GM20431 (cell line): Measurements from ENCODE around the gene RPE.

Experiments used
- in situ Hi-C: fragments of 300-500 bp; cut with MseI, MboI; formaldehyde crosslinking; loops from one replicate; pipeline ENCODE4 v1.15.0; 2020; ENCODE audit warnings: low sequenced_read_pairs; ENCODE audit not compliant: unreplicated experiment

Gene RPE

DNA sequence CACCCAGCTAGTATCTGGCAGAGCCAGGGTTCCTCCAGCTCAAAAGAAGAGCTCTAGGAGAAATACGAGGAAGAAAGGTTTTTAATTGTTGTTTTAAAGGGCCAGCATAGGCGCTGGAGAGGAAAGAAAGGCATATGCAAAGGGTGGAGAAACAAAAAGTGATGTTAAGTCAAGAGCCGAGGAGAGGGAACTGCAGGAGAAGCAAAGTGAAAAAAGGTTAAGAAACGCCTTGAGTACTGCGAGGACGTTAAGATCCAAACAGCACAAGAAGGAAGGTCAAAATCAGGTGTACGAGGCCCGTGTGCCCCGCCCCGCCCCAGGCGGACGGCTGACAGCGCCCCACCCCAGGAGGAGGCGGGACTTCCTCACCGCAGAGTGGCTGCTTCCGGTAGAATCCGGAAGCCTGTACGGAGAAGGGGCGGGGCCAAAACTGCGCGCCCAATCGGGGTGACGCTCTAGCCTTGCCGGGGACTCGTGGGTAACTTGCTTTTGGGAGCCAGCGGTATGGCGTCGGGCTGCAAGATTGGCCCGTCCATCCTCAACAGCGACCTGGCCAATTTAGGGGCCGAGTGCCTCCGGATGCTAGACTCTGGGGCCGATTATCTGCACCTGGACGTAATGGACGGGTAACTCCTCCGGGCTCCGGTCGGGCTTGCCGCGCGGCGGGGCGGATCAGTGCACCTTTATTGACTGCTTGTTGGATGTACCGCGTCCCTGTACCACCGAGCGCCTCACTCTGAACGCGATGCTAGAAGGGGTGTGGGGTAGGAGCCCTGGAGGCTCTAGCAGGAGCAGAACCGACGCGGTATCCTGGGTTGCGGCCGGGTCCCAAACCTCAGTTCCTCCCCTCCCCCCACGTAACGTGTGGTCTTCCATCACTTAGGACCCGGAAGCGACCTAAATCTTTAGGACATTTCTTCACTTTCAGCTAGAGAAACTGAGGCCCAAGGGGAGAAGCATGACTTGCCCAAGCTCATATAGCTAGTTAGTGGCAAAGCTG lies at the start of gene RPE:
Gene RPE, plus strand, starts transcription at position 481 of the 1,000 bp plus-strand sequence. Its CDS starts 24 bp downstream, at position 505.
- in situ Hi-C loops = no loop called here

DNA sequence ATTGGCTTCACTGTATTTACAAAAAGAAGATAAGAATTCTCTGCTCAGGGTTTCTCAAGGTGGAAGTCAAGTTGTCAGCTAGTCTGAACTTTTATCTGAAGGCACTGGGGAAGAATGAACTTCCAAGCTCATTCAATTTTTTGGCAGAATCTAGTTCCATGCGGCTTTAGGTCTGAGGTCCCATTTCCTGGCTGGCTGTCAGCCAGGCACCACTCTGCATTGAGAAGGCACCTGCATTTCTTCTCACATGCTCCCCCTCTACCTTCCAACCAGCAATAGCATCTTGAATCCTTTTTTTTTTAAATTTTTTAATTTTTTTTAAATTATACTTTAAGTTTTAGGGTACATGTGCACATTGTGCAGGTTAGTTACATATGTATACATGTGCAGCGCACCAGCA lies 46.2 kb upstream of the RPE start:
- in situ Hi-C loops = no loop called here

DNA sequence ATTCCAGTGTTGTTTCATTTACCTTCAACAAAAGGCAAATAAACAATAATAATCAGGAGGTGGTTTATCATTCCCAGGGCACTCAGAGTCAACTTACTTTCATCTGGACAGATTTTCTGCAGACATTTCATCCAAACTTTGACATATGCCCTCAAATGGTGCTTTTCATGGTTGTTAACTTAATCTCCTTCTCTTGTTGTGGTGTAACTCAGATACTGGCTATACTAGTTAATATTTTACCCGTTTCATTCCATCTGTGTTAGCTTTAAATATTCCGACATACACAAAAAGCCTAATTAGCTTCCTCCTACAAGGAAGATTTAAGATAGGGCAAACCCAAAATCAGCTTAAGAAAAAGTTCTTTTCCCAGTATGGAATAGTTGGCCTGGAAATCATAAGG lies 44.4 kb upstream of the RPE start:
- in situ Hi-C loops = no loop called here

DNA sequence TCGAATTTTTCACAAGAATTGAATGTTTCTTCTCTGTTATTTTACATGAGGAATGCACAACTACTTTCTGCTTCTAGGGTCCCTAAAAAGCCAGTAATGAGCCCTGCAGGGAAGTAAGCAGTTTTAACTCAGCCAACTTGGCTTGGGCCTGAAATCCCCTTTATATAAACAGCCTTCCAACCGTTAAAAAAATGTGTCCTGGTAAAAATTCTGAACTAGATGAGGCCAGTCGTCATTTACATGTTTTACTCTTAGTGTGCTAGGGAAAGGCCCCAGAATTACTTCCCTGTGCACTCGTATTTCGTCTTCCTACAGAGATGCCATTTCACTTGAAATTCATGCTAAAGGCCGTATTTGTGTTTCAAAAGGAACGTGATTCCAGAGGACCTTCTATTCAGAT lies 42.4 kb upstream of the RPE start:
- in situ Hi-C loops = no loop called here

DNA sequence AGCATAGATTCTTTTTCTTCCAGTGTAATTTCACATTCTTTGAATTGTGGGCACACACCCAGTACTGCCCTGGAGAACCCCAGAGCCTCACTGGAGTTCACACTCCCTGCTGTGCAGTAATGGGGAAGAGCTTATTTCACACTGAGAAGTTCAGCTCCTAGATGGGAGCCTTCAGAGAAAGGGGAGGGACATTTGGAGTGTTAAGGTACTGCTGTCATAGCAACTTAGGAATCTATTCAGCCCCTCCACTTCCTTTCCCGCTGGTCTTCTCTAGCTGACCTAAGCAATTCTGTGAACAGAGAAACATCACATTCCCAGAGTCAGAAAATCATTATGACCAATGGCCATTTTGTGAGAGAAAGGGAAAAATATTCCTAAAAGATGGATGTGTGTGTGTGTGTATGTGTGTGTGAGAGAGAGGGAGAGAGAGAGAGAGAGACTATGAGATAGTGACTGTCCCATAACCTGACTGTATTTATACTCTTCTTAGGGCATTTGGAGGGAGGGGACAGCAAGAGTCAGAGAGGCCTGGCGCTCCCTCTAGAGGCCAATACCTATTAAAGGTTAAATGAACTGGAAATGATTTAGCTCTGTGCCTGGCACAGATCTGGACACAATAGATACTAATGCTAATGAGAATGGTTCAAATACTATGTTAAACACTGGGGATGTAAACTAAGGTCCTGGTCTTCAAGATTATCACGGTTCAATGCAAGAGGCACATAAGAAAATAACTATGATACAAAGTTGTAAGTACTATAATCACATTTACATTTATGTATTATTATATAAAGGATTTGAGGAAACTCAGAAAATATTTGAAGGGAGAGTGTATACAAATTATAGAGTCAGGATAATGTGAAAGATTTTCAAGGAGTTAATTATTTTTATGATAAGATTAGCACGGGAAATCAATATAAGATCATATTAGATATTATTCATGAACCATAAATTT lies 41.5 kb upstream of the RPE start:
- in situ Hi-C loops = no loop called here

DNA sequence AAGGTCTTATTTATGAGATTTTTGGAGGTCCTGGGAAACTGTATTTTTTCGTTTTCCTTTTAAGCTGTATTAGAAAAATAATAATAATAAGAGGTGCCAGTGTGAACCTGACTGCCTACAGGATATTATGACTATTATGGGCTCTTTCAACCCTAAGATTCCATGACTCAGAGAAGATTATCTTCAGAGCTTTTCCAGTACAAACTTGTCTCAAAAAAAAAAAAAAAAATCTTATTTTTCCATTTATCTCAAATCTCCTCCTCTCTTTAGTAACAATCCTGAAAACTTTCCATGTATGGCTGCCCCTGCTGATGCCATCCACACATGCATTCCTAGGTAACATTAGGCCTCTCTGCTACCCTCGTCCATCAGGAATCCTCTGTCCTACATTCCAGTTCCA lies 36.7 kb upstream of the RPE start:
- in situ Hi-C loops = no loop called here

DNA sequence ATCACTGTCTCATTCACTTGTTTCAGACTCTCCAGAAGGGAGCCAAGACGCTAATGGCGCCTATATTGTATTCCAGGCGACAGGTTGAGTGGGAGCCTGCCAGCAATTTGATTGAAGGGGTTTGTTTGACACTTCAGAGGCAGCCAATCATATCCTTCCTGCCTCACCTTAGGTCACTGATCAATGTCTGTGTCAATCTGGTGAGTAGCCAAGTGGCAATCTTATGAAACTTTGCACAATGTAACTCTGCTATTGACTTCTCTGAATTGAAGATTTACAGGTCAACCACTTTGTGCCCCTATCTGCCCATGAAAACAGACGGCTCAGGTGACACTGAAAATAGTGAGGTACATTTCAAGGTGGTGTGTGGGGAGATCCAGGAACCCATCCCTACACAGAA lies 32.7 kb upstream of the RPE start:
- in situ Hi-C loops = loop anchor here (10.0 kb wide), 1 partner anchor 225 kb away; no protein-coding TSS in a partner anchor

DNA sequence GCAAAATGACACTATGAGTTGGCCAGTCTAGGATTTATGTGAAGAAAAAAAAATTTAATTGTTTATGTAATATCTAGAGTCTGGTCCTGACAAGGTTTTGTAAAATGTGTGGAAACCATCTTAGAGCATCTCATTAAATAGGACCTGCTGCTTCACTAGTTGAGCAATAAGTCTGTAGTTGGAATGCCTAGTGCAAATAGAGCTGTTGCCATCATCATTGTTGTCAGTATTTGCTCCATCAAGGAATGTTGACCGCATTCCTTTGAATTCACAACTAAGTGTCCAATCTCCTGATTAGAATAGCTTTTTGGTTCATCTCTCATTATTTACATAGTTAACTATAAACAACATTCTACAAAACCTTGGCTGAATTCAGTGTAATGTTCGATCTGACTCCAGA lies 32.2 kb upstream of the RPE start:
- in situ Hi-C loops = loop anchor here (10.0 kb wide), 1 partner anchor 225 kb away; no protein-coding TSS in a partner anchor

DNA sequence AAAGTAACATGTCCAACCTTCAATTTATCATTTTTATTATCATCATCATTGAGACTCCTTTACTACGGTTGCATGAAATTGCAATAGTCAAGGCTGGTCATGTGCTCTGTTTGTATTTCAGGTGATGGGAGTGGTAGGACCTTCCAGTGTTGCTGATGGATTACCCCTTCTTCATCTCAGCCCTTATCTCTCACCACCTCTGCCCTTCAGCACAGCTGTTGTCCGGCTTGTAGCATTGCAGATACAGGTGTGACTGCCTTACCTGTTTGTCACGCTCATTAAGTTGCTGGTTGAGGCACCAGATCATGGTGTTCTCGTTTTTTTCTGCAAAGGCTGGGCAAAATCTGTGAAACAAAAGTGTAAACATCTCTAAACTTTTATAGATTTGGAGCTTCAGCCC lies 31.7 kb upstream of the RPE start:
- in situ Hi-C loops = loop anchor here (10.0 kb wide), 1 partner anchor 224 kb away; no protein-coding TSS in a partner anchor

DNA sequence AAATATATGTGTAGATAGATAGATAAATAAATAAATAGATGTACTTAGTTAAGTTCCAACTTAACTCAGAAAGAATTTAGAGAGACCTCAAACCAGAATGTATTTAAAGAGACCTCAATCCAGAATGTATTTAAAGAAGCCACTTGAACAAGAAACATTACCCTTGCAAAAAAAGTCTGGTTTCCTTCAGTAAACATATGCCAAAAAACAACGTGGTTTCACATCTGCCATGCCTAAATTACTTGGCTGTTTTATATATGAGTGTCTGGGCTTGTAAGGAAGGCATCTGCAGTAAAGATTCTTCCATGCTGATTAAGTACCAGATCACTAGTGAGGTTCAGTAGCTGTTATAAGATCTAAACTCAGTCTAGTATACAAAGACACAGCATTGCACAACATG lies 29.1 kb upstream of the RPE start:
- in situ Hi-C loops = loop anchor here (10.0 kb wide), 1 partner anchor 221 kb away; no protein-coding TSS in a partner anchor

DNA sequence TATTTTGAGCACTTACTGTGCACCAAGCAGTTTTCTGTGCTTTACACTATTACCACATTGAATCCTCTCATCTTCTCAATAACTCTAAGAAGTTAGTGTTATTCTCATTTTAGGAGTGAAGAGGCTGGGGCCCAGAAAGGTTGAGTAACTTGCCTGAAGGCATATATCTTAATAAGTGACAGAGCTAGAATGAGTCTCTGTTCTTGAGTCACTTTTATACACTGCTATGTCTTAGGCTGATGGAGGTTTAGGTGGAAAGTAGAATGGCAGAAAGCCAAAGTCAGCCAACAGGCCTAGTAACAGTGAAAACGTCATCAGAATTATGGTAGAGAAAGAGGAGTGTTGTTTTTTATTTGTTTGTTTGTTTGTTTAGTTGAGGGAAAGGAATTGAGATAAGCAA lies 27.9 kb upstream of the RPE start:
- in situ Hi-C loops = loop anchor here (10.0 kb wide), 1 partner anchor 220 kb away; no protein-coding TSS in a partner anchor

DNA sequence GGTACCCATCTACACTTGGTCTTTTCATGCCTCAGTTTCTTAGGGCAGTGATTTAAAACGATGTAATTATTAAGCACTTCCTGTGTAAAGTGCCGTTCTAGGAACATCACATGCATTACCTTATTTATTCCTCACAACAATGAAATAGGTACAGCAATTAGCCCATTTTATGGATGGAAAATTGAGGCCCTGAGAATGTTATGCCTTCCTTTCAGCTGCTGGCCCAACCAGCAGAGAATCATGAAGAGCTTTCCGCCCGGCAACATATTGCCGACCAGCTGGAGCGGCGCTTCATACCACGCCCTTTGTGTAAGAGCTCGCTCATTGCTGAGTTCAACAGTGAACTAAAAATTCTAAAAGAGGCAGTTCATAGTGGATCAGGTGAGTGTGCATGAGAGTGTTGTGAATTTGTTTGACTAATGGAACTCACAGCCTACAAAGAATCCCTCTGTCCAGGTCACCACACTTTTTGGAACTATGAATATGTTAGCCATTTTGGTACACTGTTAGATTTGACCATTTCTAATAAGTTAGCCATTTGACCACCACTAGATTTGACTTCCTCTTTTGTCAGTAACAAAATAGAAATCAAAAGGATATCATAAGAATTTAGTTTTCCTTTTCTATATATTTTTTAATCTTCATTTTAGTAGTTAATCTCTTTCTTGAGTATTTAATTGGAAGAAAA lies 25.6 kb upstream of the RPE start:
- in situ Hi-C loops = loop anchor here (10.0 kb wide), 1 partner anchor 218 kb away; no protein-coding TSS in a partner anchor

DNA sequence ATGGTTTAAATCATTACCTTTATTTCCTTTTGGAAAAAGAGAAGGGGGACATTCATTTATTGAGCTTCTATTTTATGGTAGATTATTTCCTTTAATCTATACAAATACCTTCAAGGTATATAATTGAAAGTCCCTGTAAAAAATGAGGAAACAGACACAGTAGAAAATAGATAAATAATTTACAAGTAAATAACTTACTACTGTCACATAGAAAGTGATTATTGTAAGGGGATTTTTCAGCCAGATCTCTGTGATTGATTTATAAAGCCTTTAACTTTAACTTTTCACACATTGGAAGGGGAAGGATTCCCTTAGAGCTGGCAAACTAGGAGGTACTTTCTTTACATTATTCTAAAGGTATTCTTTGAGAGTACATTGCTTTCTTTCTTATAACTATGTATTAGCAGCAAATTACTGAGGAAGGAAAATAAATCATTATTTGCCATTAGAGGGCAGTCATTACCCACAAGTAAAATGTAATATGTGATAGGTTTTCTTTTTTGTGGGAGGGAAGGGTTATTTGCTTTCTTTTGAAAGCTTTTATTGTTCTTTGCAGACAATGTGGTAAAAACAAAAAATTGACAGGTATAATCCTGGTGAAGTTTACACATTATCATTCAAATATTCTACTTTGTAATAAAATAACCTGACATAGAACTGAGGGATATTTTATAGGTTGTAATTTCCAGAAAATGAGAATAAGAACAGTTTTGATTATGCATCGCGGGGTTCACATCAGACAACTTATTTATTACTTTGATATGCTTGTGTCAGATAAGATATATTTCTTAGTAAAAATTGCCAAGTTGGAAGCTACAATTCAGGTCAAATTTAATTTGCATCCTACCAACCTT lies 24.8 kb upstream of the RPE start:
- in situ Hi-C loops = loop anchor here (10.0 kb wide), 1 partner anchor 217 kb away; no protein-coding TSS in a partner anchor

DNA sequence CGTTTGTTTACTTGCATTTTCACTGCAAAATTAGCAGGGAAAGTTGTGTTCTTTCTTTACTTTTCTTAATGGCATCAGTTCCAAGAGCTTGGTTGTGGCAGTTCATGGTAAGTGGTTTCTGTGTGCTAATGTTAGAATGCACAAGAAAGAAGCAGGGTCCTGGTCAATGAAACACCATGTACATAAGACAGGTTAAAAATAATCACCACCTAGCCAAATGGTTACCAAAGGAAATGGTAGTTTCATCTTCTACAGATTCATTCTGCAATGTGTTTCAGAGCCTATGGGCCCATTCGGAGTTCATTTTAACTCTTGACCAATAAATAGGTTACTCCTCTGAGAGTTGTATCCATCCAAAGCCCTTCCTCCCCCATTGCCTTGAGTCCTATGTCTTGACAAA lies 18.1 kb upstream of the RPE start:
- in situ Hi-C loops = no loop called here

DNA sequence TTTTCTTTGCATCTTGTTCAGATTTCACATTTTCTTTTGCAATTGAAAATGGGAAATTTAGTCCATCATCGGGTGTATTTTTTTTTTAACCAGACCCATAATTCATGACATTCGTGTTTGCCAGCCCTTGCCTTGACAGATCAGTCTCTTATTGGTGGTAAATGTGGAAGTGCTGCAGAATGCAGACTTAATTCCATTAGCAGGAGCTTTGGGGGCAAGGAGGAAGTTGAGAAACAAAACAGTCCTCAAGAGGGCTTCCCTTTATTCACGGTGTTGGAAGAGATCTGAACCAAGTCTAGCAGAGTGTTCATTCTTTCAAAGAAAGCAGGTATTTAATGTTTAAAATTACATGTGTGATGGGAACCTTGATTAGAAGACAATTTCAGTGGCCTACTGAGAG lies 16.6 kb upstream of the RPE start:
- in situ Hi-C loops = no loop called here

DNA sequence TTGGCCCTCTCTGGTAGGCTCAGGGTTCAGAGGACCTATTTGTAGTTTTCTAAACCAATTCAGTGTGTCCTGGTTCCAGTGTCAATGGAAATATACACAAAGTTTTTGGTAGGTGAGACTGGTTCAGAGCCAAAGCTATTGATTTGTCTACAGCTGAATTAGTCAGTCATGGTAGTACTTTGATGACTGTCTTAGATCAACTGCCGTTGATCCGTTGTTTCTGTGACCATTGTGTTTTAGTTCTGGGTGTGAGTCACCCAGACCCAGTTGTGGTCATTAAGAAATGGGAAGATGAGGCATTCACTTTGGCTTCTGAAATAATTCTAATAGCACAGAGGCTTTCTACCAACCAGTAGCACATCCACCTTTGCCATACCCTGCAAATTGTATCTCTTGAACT lies 16.0 kb upstream of the RPE start:
- in situ Hi-C loops = no loop called here

DNA sequence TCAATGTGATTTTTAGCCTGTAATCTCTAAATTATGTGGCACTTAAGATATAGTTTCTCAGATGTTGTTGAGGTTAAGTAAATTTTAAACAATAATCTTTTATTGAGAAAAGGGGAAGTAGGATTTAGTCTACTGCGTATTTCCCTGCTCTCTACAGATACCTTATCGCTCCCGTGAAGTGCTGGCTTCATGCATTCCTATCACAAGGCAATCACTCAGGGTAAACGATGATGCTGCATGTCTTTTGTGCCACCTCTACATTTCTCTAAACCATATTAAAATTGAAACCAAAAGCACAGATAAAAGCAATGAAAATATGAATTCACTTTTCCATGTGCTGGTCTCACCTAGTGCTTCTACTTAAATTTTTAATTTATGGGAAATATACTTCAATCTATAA lies 14.4 kb upstream of the RPE start:
- in situ Hi-C loops = no loop called here

DNA sequence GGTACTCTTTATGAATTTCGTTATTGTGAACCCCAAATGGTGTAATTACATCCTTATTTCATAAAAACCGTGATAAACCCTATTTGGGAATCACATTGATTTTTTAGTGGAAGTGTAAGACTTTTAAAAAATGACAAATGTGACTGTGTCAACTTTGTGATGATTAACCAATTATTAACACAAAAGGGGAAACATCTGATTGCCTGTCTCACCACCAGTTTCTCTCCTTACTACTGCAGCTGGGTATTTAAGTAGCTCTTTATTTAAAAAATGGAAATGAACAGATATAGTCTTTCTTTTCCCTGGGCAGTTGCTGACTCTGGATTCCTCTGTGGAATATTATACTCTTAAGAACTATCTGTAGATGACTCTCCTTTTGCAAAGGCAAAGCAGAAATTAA lies 11.6 kb upstream of the RPE start:
- in situ Hi-C loops = no loop called here

DNA sequence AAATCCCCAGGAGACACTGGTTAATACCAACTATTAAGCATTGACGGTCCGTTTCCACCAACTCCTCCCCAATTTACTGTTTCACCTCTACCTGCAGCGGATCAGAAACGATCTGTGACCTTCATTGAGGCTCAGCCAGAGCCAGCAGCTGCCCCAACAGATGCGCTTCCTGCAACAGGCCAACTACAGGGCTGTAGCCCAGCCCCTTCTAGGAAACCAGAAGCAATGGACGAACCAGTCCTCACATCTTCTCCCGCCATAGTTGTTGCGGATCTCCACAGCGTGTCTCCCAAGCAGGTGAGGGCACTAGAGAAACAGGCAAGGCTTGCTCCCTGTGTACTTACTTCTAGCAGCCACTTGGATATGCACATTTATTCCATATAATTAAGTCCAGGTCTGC lies 8.5 kb upstream of the RPE start:
- in situ Hi-C loops = no loop called here
